ENCODE results near the gene LIPH.

The LIPH gene

DNA sequence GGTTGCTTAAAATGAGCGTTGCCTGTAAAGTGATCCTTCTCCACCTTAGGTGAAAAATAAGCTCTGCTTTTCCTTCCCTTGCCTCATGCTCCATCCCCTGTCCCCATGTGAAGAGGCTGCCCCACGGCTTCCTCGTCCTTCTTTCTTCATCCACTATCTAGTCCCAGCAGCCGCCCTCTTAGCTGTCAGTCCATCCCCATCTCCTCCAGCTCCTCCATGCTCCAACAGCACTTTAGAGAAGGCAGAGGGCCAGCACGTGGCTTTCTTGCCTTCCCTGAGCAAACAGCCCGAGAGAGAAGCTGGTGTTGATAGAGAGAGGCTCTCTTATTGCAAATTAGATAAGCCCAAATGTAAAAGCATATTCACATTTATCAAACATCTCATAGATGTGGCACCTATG, 44.5 kb downstream of the LIPH start:
- H3K4me2 ChIP-seq (ENCODE audit: low read length, poor library complexity, severe bottlenecking): no peak overlapping the region
- peaks cover 0 to 2% of the 10 kb centered on the region in 2 experiments for H3K36me3 ChIP-seq (ENCODE audit: control insufficient read depth in 1 of 2, insufficient read depth in 2 of 2, low read depth in 1 of 2, low read length in 2 of 2)
- H2BK120ac ChIP-seq (ENCODE audit: low read depth, low read length): no peak overlapping the region
- H3K23ac ChIP-seq (ENCODE audit: low read length in 2 of 2): no peak overlapping the region
- H3K4me3 ChIP-seq (ENCODE audit: insufficient read depth in 1 of 2, low read depth in 1 of 2, low read length in 2 of 2): no peak overlapping the region
- WGBS: 72% methylated on average over 4 of the region's 6 CpGs
- H3K9ac ChIP-seq (ENCODE audit: low read length): no peak overlapping the region
- H3K9me3 ChIP-seq (ENCODE audit: control insufficient read depth, low read length): no peaks in the 10 kb centered on the region
- H2AFZ ChIP-seq (ENCODE audit: low read depth, low read length): no peak overlapping the region
- H3K79me1 ChIP-seq (replicated peaks; ENCODE audit: low read length, poor library complexity, severe bottlenecking): no peaks in the 10 kb centered on the region
- H4K8ac ChIP-seq (ENCODE audit: low read length): no peak overlapping the region
- H2AK5ac ChIP-seq (ENCODE audit: low read length, severe bottlenecking): no peak overlapping the region
- no peak overlapping the region for H3K27ac ChIP-seq (ENCODE audit: low read length, poor library complexity, severe bottlenecking)
- H3K18ac ChIP-seq (ENCODE audit: low read depth in 1 of 2, low read length in 2 of 2): no peak overlapping the region
- peaks cover 3 to 18% of the 10 kb centered on the region in 2 experiments for H3K27me3 ChIP-seq (ENCODE audit: control insufficient read depth in 1 of 2, insufficient read depth in 1 of 2, low read length in 2 of 2)
- H4K91ac ChIP-seq (ENCODE audit: low read length): no peak overlapping the region
- no peak for DNase-seq
- no peak overlapping the region for H2BK5ac ChIP-seq (ENCODE audit: low read depth, low read length, poor library complexity, severe bottlenecking)
- H2BK12ac ChIP-seq (ENCODE audit: low read length in 2 of 2): no peak overlapping the region
- no peak overlapping the region for H2BK15ac ChIP-seq (ENCODE audit: low read depth, poor library complexity, severe bottlenecking)
- H3K4ac ChIP-seq (ENCODE audit: low read depth in 1 of 2, low read length in 2 of 2): no peak overlapping the region
- no peak overlapping the region for H3K14ac ChIP-seq (ENCODE audit: low read length in 2 of 2)
- H3K4me1 ChIP-seq (ENCODE audit: control insufficient read depth, insufficient read depth, low read depth, low read length): no peaks in the 10 kb centered on the region

DNA sequence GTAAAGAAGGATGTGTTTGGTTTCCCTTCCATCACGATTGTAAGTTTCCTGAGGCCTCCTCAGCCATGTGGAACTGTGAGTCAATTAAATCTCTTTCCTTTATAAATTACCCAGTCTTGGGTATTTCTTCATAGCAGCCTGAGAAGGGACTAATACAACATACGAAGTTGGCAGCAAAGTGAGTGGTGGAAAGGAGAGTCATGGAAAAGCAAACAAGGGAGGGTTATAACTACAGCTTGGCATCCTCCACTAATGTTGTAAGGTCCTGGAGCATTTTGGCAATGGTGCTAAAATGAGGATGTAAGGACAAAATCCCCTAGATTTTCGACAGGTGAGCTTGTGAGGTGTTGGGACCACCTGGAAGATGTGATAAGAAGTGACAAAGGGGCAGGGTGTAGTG, 47.8 kb downstream of the LIPH start:
- no peaks in the 10 kb centered on the region for H3K79me1 ChIP-seq (replicated peaks; ENCODE audit: low read length, poor library complexity, severe bottlenecking)
- H3K9ac ChIP-seq (ENCODE audit: low read length): no peak overlapping the region
- no peak overlapping the region for H3K4me3 ChIP-seq (ENCODE audit: insufficient read depth in 1 of 2, low read depth in 1 of 2, low read length in 2 of 2)
- no peak overlapping the region for H2BK120ac ChIP-seq (ENCODE audit: low read depth, low read length)
- H2BK12ac ChIP-seq (ENCODE audit: low read length in 2 of 2): no peak overlapping the region
- H3K4me1 ChIP-seq (ENCODE audit: control insufficient read depth, insufficient read depth, low read depth, low read length): no peaks in the 10 kb centered on the region
- WGBS: 76% methylated on average over 2 of the region's 3 CpGs
- H3K27me3 ChIP-seq (ENCODE audit: control insufficient read depth in 1 of 2, insufficient read depth in 1 of 2, low read length in 2 of 2): peaks cover 3 to 17% of the 10 kb centered on the region in 2 experiments
- no peak overlapping the region for H2AK5ac ChIP-seq (ENCODE audit: low read length, severe bottlenecking)
- H2AFZ ChIP-seq (ENCODE audit: low read depth, low read length): no peak overlapping the region
- no peak overlapping the region for H3K4me2 ChIP-seq (ENCODE audit: low read length, poor library complexity, severe bottlenecking)
- no peak overlapping the region for H2BK15ac ChIP-seq (ENCODE audit: low read depth, poor library complexity, severe bottlenecking)
- H4K8ac ChIP-seq (ENCODE audit: low read length): no peak overlapping the region
- no peaks in the 10 kb centered on the region for H3K9me3 ChIP-seq (ENCODE audit: control insufficient read depth, low read length)
- no peak overlapping the region for H3K18ac ChIP-seq (ENCODE audit: low read depth in 1 of 2, low read length in 2 of 2)
- no peak overlapping the region for H4K91ac ChIP-seq (ENCODE audit: low read length)
- H2BK5ac ChIP-seq (ENCODE audit: low read depth, low read length, poor library complexity, severe bottlenecking): no peak overlapping the region
- no peak overlapping the region for H3K27ac ChIP-seq (ENCODE audit: low read length, poor library complexity, severe bottlenecking)
- H3K14ac ChIP-seq (ENCODE audit: low read length in 2 of 2): no peak overlapping the region
- DNase-seq: no peak
- peaks cover 0 to 2% of the 10 kb centered on the region in 2 experiments for H3K36me3 ChIP-seq (ENCODE audit: control insufficient read depth in 1 of 2, insufficient read depth in 2 of 2, low read depth in 1 of 2, low read length in 2 of 2)
- no peak overlapping the region for H3K4ac ChIP-seq (ENCODE audit: low read depth in 1 of 2, low read length in 2 of 2)
- H3K23ac ChIP-seq (ENCODE audit: low read length in 2 of 2): no peak overlapping the region

DNA sequence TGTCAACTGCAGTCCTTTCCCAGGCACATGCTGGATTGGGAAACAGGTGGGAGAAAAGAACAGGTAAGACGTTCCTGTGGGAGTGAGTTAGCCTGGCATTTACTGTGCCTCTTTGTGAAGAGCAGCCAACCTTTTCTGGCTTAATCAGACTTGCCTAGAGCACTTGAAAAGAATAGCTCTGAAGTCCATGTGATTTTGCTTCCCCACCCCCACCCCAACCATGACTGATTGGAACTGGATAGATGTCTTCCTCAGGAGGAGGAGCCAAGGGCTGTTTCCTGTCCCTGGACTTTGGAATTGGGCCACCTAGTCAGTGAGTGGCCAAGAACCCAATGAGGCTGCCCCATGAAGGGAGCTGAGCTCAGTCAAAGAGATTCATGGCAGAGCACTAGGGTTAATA, 48.9 kb downstream of the LIPH start:
- Histone ChIP-seq H2BK120ac (ENCODE audit: low read depth, low read length) (no peak overlapping the region), H2BK5ac (ENCODE audit: low read depth, low read length, poor library complexity, severe bottlenecking) (no peak overlapping the region), H3K36me3 (ENCODE audit: control insufficient read depth in 1 of 2, insufficient read depth in 2 of 2, low read depth in 1 of 2, low read length in 2 of 2) (peaks cover 0 to 2% of the 10 kb centered on the region in 2 experiments), H3K9ac (ENCODE audit: low read length) (no peak overlapping the region), H3K4ac (ENCODE audit: low read depth in 1 of 2, low read length in 2 of 2) (no peak overlapping the region), H3K4me1 (ENCODE audit: control insufficient read depth, insufficient read depth, low read depth, low read length) (peaks cover 2% of the 10 kb centered on the region), H3K14ac (ENCODE audit: low read length in 2 of 2) (no peak overlapping the region), H3K79me1 (replicated peaks; ENCODE audit: low read length, poor library complexity, severe bottlenecking) (no peaks in the 10 kb centered on the region), H3K4me2 (ENCODE audit: low read length, poor library complexity, severe bottlenecking) (no peak overlapping the region), H3K23ac (ENCODE audit: low read length in 2 of 2) (no peak overlapping the region), H2AFZ (ENCODE audit: low read depth, low read length) (no peak overlapping the region), H3K27me3 (ENCODE audit: control insufficient read depth in 1 of 2, insufficient read depth in 1 of 2, low read length in 2 of 2) (peaks cover 3 to 17% of the 10 kb centered on the region in 2 experiments), H3K4me3 (ENCODE audit: insufficient read depth in 1 of 2, low read depth in 1 of 2, low read length in 2 of 2) (no peak overlapping the region), H3K18ac (ENCODE audit: low read depth in 1 of 2, low read length in 2 of 2) (no peak overlapping the region), H2BK15ac (ENCODE audit: low read depth, poor library complexity, severe bottlenecking) (no peak overlapping the region), H2BK12ac (ENCODE audit: low read length in 2 of 2) (no peak overlapping the region), H4K8ac (ENCODE audit: low read length) (no peak overlapping the region), H2AK5ac (ENCODE audit: low read length, severe bottlenecking) (no peak overlapping the region), H4K91ac (ENCODE audit: low read length) (no peak overlapping the region), H3K9me3 (ENCODE audit: control insufficient read depth, low read length) (no peaks in the 10 kb centered on the region), H3K27ac (ENCODE audit: low read length, poor library complexity, severe bottlenecking) (no peak overlapping the region)
- 83% methylated on average over 1 of the region's 1 CpG for WGBS
- no peak for DNase-seq

DNA sequence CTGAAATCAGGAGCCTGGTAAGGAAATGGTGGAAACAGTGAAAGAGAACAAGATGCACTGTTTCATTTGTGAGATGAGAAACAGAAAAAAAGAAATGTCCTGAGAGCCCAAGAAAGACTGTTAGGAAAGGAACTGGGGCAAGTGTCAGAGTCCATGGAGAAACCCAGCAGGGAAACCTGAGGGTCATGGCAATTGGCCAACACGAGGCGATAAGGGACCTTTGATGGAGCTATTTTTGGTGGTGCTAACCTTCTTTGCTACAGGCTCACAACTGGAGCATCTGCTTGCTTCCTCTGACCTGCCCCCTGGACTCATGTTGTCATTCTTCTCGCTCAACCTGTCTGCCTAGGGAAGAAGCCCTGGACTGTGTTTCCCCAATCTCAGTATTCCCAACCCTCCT, 49.4 kb downstream of the LIPH start:
- Histone ChIP-seq H3K4ac (ENCODE audit: low read depth in 1 of 2, low read length in 2 of 2) (no peak overlapping the region), H2AFZ (ENCODE audit: low read depth, low read length) (no peak overlapping the region), H3K9me3 (ENCODE audit: control insufficient read depth, low read length) (no peaks in the 10 kb centered on the region), H3K18ac (ENCODE audit: low read depth in 1 of 2, low read length in 2 of 2) (no peak overlapping the region), H3K4me1 (ENCODE audit: control insufficient read depth, insufficient read depth, low read depth, low read length) (peaks cover 2% of the 10 kb centered on the region), H3K27ac (ENCODE audit: low read length, poor library complexity, severe bottlenecking) (no peak overlapping the region), H3K4me3 (ENCODE audit: insufficient read depth in 1 of 2, low read depth in 1 of 2, low read length in 2 of 2) (no peak overlapping the region), H3K14ac (ENCODE audit: low read length in 2 of 2) (no peak overlapping the region), H3K4me2 (ENCODE audit: low read length, poor library complexity, severe bottlenecking) (no peak overlapping the region), H3K36me3 (ENCODE audit: control insufficient read depth in 1 of 2, insufficient read depth in 2 of 2, low read depth in 1 of 2, low read length in 2 of 2) (no peaks in the 10 kb centered on the region), H2AK5ac (ENCODE audit: low read length, severe bottlenecking) (no peak overlapping the region), H2BK12ac (ENCODE audit: low read length in 2 of 2) (no peak overlapping the region), H3K9ac (ENCODE audit: low read length) (no peak overlapping the region), H2BK120ac (ENCODE audit: low read depth, low read length) (no peak overlapping the region), H2BK5ac (ENCODE audit: low read depth, low read length, poor library complexity, severe bottlenecking) (no peak overlapping the region), H3K23ac (ENCODE audit: low read length in 2 of 2) (no peak overlapping the region), H3K79me1 (replicated peaks; ENCODE audit: low read length, poor library complexity, severe bottlenecking) (no peaks in the 10 kb centered on the region), H4K91ac (ENCODE audit: low read length) (no peak overlapping the region), H3K27me3 (ENCODE audit: control insufficient read depth in 1 of 2, insufficient read depth in 1 of 2, low read length in 2 of 2) (peaks cover 3 to 15% of the 10 kb centered on the region in 2 experiments), H2BK15ac (ENCODE audit: low read depth, poor library complexity, severe bottlenecking) (no peak overlapping the region), H4K8ac (ENCODE audit: low read length) (no peak overlapping the region)
- no peak for DNase-seq
- WGBS: 84% methylated on average over 3 of the region's 3 CpGs
